Spleen (tissue), 11 donors: ENCODE results near the gene IL34. TPM values are rescaled to one million over a fixed set of nuclear protein-coding genes. Genes with fewer than 3 reads are reported as not detected.

Experiments
- DNase-seq: peaks from one replicate; pipeline ENCODE4 v3.0.0-alpha.2; 2020
- H3K27ac ChIP-seq, 8 donors: fragments of 200-600 bp; sonication (generic) in 7 of 8; 1 replicate in 4 of 8; 2 replicates in 4 of 8; pipeline versions ENCODE4 v1.5.0 to v1.8.0; 2016 to 2021; ENCODE audit warnings: inconsistent platforms in 4 of 8, mild to moderate bottlenecking in 4 of 8, moderate library complexity in 1 of 8
- H3K27me3 ChIP-seq, 7 donors: fragments of 200-600 bp; sonication (generic) in 6 of 7; replicated peaks in 1 of 7; 1 replicate in 4 of 7; 2 replicates in 3 of 7; pipeline versions ENCODE4 v1.5.0 to v1.8.0; 2016 to 2021; ENCODE audit warnings: inconsistent platforms in 3 of 7, mild to moderate bottlenecking in 1 of 7
- H3K36me3 ChIP-seq, 6 donors: fragments of 200-600 bp; sonication (generic) in 5 of 6; 1 replicate in 4 of 6; 2 replicates in 2 of 6; pipeline versions ENCODE4 v1.5.0 to v1.8.0; 2016 to 2021; ENCODE audit warnings: inconsistent platforms in 2 of 6
- H3K4me1 ChIP-seq, 6 donors: fragments of 200-600 bp; sonication (generic) in 5 of 6; 1 replicate in 3 of 6; 2 replicates in 3 of 6; pipeline versions ENCODE4 v1.5.0 to v1.8.0; 2016 to 2021; ENCODE audit warnings: inconsistent platforms in 3 of 6
- H3K4me3 ChIP-seq, 8 donors: fragments of 200-600 bp; sonication (generic) in 7 of 8; 1 replicate in 4 of 8; 2 replicates in 4 of 8; pipeline versions ENCODE4 v1.5.0 to v1.8.0; 2016 to 2021; ENCODE audit warnings: inconsistent platforms in 4 of 8, mild to moderate bottlenecking in 4 of 8, moderate library complexity in 2 of 8
- H3K9me3 ChIP-seq, 8 donors: fragments of 200-600 bp; sonication (generic) in 7 of 8; 1 replicate in 4 of 8; 2 replicates in 4 of 8; pipeline versions ENCODE4 v1.5.0 to v1.8.0; 2016 to 2021; ENCODE audit warnings: inconsistent platforms in 4 of 8
- CTCF ChIP-seq, 11 experiments: fragments of 200-600 bp in 7 of 11; fragments of 450-650 bp in 4 of 11; sonication (generic) in 4 of 11; IDR thresholded peaks in 8 of 11; conservative IDR thresholded peaks in 3 of 11; 1 replicate in 7 of 11; 2 replicates in 4 of 11; pipeline versions ENCODE4 v1.4.0 to v1.8.0; 2016 to 2021; ENCODE audit warnings: antibody characterized with exemption in 11 of 11, inconsistent platforms in 4 of 11, mild to moderate bottlenecking in 1 of 11
- POLR2A ChIP-seq, 3 donors: fragments of 450-650 bp; IDR thresholded peaks; one replicate each; pipeline ENCODE4 v1.5.1; 2017; ENCODE audit warnings: antibody characterized with exemption in 3 of 3, mild to moderate bottlenecking in 1 of 3
- POLR2AphosphoS5 ChIP-seq, 3 donors: sonication (generic); formaldehyde crosslinking; IDR thresholded peaks; one replicate each; pipeline ENCODE4 v1.5.1; 2017; ENCODE audit warnings: antibody characterized with exemption in 3 of 3
- WGBS, 5 donors: extraction: QIAGEN DNeasy Blood & Tissue Kit in 3 of 5; methylation state at CpG; one replicate each; pipeline versions ENCODE4 v1.1.5 to v1.1.7; 2013 to 2018; 5-methylcytosine and 5-hydroxymethylcytosine counted together
- intact Hi-C: fragments of 100-400 bp; cut with DNase I; formaldehyde crosslinking; loops from one replicate; pipeline ENCODE4 v1.15.0; 2023; ENCODE audit warnings: low total_unique reads
- polyA plus RNA-seq, 3 donors: library from polyadenylated mRNA; stranded (reverse); fragments of 200-250 nt; gene quantifications; one replicate each; pipeline ENCODE4 v1.2.1, GENCODE V29; 2013
- total RNA-seq, 7 donors: library from RNA; depleted of rRNA in 3 of 7; stranded (reverse); fragments of >200 nt in 3 of 7; fragmentation: NEBNext Ultra II Directional in 4 of 7; extraction: Animal tissue kit (Norgen Biotek cat#: 25700) in 4 of 7; gene quantifications; one replicate each; pipeline versions ENCODE4 v1.1.0 to v1.2.1, GENCODE V29; 2016 to 2021
- donor health status: healthy with polysubstance abuse.
- donor health status: DM: no; HTN: no; CAD: no; lungs with moderate emphysema.
- donor health status: DM: no; HTN: no; CAD: no.
- donor health status: Bipolar disorder and iron deficiency.
- donor health status: healthy.
- donor health status: DM: no; HTN: no; CAD: no.
- donor health status: DM: yes; HTN: yes; CAD: no.

The IL34 gene
- total and polyA plus RNA-seq, 10 donors, result 20.3 to 258 (median 128) TPM

- peaks cover 0 to 18% (median 0%) of the 10 kb centered on the region in 7 donors for H3K27me3 ChIP-seq
- intact Hi-C loops, result no loop called here
- peak overlapping the region in 6 of 8 donors; percentile 54 to 88 (median 85) for H3K27ac ChIP-seq
- DNase-seq, result peak; percentile 74
- H3K4me3 ChIP-seq, result peak overlapping the region in 1 of 8 donors; percentile 76
- H3K9me3 ChIP-seq, result no peaks in the 10 kb centered on the region
- TF ChIP-seq POLR2A (IDR thresholded peaks at IDR 0.05) (no peak), POLR2AphosphoS5 (IDR thresholded peaks at IDR 0.05) (peak; percentile 23 to 64 (median 26))
- H3K36me3 ChIP-seq, result peaks cover 0 to 79% (median 36%) of the 10 kb centered on the region in 6 donors
- 74 to 84% (median 80%) methylated on average over 29 to 31 of the region's 31 CpGs for WGBS, 5 donors
- peaks cover 18 to 65% (median 44%) of the 10 kb centered on the region in 6 donors for H3K4me1 ChIP-seq
Measured at GRCh38 chr16:70678898-70679670, 32.7 kb downstream of the IL34 start.

DNA sequence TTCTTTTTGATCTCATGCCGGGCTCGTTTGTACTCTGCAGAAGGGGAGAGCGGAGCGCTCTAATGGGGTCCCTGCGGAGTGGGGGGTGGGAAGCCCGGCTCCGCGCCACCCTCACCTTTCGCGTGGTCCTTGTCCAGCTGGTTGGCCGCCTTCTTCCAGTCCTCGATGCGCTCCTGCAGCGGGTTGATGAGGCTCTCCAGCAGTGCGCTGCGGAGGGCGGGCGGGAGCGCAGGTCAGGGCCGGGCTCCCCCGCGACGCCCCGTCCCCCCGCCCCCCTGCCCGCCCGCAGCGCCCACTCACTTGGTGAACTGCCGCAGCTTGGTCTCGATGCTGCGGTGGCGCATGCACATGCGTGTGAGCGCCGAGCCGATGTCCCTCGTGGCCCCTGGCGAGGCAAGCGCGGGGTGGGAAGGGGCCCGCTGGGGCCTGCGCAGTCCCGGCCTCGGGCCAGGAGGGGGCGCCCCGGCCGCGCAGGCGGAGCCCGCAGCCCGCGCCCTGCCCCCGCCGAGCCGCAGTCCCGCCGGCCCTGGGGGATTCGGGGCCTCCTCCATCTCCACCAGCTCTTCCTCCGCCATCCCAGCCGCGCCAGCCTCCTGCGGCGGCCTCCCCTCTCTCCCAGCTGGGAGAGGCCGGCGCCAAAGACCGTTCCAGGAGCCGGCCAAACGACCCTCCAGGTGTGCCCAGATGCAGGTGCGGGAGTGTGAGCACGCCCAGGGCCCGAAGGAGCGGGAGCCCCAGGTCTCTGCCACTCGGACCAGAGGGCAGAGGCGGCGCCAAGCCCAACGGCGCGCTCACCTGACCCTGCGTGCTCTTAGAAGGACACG is 33.5 kb downstream of the IL34 start:
- H3K36me3 ChIP-seq, result peaks cover 0 to 71% (median 31%) of the 10 kb centered on the region in 6 donors

GRCh38 chr16:70680495-70681381 is 34.4 kb downstream of the IL34 start:
- Histone ChIP-seq H3K4me3 (peak overlapping the region in 3 of 8 donors; percentile 0 to 76 (median 4)), H3K36me3 (peaks cover 0 to 63% (median 26%) of the 10 kb centered on the region in 6 donors), H3K9me3 (no peaks in the 10 kb centered on the region), H3K4me1 (peaks cover 18 to 80% (median 53%) of the 10 kb centered on the region in 6 donors), H3K27me3 (peaks cover 0 to 34% (median 10%) of the 10 kb centered on the region in 7 donors), H3K27ac (peak overlapping the region; percentile 60 to 88 (median 84))
- TF ChIP-seq CTCF (IDR thresholded peaks at IDR 0.05 in 8 of 11, conservative IDR thresholded peaks at IDR 0.05 in 3 of 11) (peak in 1 of 11 experiments; percentile 10), POLR2A (IDR thresholded peaks at IDR 0.05) (no peak), POLR2AphosphoS5 (IDR thresholded peaks at IDR 0.05) (peak in 2 of 3 donors; percentile 53 to 77)
- WGBS, 5 donors, result 54 to 69% (median 64%) methylated on average over 16 to 18 of the region's 18 CpGs
- no peak for DNase-seq
- intact Hi-C loops, result loop anchor here (5.0 kb wide), 1 partner anchor 92 kb away; no protein-coding TSS in a partner anchor

More for the DNA sequence above, 33.5 kb downstream of the IL34 start:
- peak; percentile 74 for DNase-seq
- Histone ChIP-seq H3K27ac (peak overlapping the region in 7 of 8 donors; percentile 17 to 88 (median 84)), H3K4me1 (peaks cover 18 to 73% (median 47%) of the 10 kb centered on the region in 6 donors), H3K27me3 (peaks cover 0 to 26% (median 4%) of the 10 kb centered on the region in 7 donors), H3K4me3 (peak overlapping the region in 2 of 8 donors; percentile 4 to 76), H3K9me3 (no peaks in the 10 kb centered on the region)
- no peak for TF ChIP-seq POLR2A (IDR thresholded peaks at IDR 0.05)
- TF ChIP-seq CTCF (IDR thresholded peaks at IDR 0.05 in 8 of 11, conservative IDR thresholded peaks at IDR 0.05 in 3 of 11), result peak in 6 of 11 experiments; percentile 26 to 61 (median 50)
- peak in 2 of 3 donors; percentile 25 to 46 for TF ChIP-seq POLR2AphosphoS5 (IDR thresholded peaks at IDR 0.05)
- intact Hi-C loops, result loop anchor here (5.0 kb wide), 1 partner anchor 92 kb away; no protein-coding TSS in a partner anchor
- 61 to 79% (median 76%) methylated on average over 54 to 80 of the region's 80 CpGs for WGBS, 5 donors
